Panc1 (cell line): ENCODE measurements around the gene NPHP4.

Source experiments
- POLR2AphosphoS5 ChIP-seq: IDR thresholded peaks from 2 replicates; pipeline ENCODE4 v1.6.1; 2012; ENCODE audit warnings: mild to moderate bottlenecking, low read depth, low read length, moderate library complexity
- TF ChIP-seq, protein P1 (sequence below): fragments of 450-650 bp; IDR thresholded peaks from 2 replicates; pipeline ENCODE4 v1.5.1; 2017; ENCODE audit warnings: mild to moderate bottlenecking

DNA sequence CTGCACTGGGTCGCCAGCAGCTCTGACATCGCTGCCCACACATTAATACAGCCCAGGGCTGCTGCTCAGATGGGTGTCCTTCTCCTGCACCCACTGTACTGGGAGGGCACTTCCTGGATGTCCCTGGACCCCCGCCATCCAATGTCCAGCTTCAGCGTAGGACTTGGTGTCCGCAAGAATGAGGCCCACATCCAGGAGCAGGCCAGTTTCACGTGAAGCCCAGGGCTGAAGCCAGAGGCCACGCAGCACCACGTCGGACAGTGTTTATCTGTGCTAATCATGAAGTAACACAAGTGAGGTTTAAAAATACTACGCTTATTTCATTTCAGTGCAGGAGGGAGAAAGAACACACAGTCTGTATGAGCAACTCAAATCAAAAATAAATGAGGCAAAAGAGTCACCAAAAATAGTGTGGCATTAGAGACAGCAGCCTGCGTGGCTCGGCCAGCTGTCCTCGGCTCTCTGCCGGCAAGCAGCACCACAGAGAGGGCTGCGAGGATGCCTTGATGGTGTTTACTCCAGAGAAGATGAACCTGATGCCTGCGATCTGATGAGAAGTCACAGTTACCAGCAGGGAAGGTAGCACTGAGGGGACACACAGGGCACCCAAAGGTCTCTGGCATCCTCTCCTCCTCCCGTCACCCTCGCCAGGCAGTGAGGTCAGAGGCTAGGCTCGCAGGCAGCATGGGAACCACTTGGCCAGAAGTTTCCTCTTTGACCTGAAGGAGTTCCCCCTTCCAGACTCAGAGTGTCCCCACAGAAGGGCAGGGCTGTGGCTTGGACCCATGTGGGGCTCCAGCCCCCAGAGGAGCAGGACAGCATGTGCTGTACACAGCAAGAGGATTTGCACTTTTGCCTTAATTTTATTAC lies 22.1 kb upstream of the NPHP4 start:
- TF ChIP-seq, protein P1, sequence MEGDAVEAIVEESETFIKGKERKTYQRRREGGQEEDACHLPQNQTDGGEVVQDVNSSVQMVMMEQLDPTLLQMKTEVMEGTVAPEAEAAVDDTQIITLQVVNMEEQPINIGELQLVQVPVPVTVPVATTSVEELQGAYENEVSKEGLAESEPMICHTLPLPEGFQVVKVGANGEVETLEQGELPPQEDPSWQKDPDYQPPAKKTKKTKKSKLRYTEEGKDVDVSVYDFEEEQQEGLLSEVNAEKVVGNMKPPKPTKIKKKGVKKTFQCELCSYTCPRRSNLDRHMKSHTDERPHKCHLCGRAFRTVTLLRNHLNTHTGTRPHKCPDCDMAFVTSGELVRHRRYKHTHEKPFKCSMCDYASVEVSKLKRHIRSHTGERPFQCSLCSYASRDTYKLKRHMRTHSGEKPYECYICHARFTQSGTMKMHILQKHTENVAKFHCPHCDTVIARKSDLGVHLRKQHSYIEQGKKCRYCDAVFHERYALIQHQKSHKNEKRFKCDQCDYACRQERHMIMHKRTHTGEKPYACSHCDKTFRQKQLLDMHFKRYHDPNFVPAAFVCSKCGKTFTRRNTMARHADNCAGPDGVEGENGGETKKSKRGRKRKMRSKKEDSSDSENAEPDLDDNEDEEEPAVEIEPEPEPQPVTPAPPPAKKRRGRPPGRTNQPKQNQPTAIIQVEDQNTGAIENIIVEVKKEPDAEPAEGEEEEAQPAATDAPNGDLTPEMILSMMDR = no peak
- TF ChIP-seq POLR2AphosphoS5 = no peak
